ENCODE measurements around the gene DLX6. TPM values are rescaled to one million over a fixed set of nuclear protein-coding genes. Genes with fewer than 3 reads are reported as not detected.

DLX6 gene
- total and polyA plus RNA-seq, 2 of the 8 experiments (the other 6 are each of a cell fraction or from before 2014, with no cell fraction given): not detected

GRCh38 chr7:97001656-97002554, 3.4 kb upstream of the DLX6 start (continued):
- TF ChIP-seq EZH2 (IDR thresholded peaks at IDR 0.05; ENCODE audit: low read depth, low read length, severe bottlenecking) (peak; percentile 92), CHD2 (IDR thresholded peaks at IDR 0.05; ENCODE audit: low read length) (no peak), KDM1A (IDR thresholded peaks at IDR 0.05; ENCODE audit: borderline replicate concordance, low read length) (no peak), PHF8 (conservative IDR thresholded peaks at IDR 0.05; ENCODE audit: low read depth, low read length) (no peak), RBBP5 (IDR thresholded peaks at IDR 0.05; ENCODE audit: borderline replicate concordance, low read depth, low read length) (no peak)
